ENCODE data around the gene SPATA45. TPM values are rescaled to one million over a fixed set of nuclear protein-coding genes. Genes with fewer than 3 reads are reported as not detected.

SPATA45 gene
- total and polyA plus RNA-seq, 2 of the 13 experiments (the other 11 are each of a cell fraction or from before 2014, with no cell fraction given) = 0.17 to 0.64 TPM

DNA sequence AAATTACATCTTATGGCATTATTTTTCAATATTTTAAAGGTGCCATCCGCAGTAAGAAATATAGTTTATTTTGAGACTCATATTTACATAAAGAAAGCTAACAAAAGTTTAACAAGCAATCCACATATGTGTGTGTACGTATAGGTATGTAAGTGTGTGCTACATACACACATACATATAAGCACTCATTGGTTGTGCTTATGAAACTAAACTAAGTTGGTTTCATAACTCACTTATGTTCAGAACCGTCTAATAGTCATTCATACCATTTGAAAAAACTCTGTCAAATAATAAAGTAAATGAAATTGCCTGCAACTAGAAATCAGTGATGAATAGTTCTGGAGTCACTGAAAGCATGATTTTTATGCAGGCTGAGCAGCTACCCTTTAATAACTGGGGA is 41.7 kb downstream of the SPATA45 start:
- ChIA-PET CTCF (ENCODE audit: low intra/inter-chr PET ratio, low total read pairs) (no interaction called here), POLR2A (interaction anchor here (1.8 kb wide), 1 partner anchor 52 kb away, joined by 6 read pairs; the partner anchor contains the start of gene FLVCR1)
- no peaks in the 10 kb centered on the region for H3K27me3 ChIP-seq (ENCODE audit: control insufficient read depth in 1 of 2, insufficient read depth in 2 of 2, low read length in 2 of 2)
- TF ChIP-seq ZNF605 (CRISPR knock-in tag; IDR thresholded peaks at IDR 0.05) (no peak), HHEX (CRISPR knock-in tag; IDR thresholded peaks at IDR 0.05) (no peak)
- TF ChIP-seq, protein P1, sequence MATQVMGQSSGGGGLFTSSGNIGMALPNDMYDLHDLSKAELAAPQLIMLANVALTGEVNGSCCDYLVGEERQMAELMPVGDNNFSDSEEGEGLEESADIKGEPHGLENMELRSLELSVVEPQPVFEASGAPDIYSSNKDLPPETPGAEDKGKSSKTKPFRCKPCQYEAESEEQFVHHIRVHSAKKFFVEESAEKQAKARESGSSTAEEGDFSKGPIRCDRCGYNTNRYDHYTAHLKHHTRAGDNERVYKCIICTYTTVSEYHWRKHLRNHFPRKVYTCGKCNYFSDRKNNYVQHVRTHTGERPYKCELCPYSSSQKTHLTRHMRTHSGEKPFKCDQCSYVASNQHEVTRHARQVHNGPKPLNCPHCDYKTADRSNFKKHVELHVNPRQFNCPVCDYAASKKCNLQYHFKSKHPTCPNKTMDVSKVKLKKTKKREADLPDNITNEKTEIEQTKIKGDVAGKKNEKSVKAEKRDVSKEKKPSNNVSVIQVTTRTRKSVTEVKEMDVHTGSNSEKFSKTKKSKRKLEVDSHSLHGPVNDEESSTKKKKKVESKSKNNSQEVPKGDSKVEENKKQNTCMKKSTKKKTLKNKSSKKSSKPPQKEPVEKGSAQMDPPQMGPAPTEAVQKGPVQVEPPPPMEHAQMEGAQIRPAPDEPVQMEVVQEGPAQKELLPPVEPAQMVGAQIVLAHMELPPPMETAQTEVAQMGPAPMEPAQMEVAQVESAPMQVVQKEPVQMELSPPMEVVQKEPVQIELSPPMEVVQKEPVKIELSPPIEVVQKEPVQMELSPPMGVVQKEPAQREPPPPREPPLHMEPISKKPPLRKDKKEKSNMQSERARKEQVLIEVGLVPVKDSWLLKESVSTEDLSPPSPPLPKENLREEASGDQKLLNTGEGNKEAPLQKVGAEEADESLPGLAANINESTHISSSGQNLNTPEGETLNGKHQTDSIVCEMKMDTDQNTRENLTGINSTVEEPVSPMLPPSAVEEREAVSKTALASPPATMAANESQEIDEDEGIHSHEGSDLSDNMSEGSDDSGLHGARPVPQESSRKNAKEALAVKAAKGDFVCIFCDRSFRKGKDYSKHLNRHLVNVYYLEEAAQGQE (IDR thresholded peaks at IDR 0.05; ENCODE audit: borderline replicate concordance in 1 of 2, low read depth in 1 of 2, low read length in 2 of 2) = no peak
- TF ChIP-seq, protein P2, sequence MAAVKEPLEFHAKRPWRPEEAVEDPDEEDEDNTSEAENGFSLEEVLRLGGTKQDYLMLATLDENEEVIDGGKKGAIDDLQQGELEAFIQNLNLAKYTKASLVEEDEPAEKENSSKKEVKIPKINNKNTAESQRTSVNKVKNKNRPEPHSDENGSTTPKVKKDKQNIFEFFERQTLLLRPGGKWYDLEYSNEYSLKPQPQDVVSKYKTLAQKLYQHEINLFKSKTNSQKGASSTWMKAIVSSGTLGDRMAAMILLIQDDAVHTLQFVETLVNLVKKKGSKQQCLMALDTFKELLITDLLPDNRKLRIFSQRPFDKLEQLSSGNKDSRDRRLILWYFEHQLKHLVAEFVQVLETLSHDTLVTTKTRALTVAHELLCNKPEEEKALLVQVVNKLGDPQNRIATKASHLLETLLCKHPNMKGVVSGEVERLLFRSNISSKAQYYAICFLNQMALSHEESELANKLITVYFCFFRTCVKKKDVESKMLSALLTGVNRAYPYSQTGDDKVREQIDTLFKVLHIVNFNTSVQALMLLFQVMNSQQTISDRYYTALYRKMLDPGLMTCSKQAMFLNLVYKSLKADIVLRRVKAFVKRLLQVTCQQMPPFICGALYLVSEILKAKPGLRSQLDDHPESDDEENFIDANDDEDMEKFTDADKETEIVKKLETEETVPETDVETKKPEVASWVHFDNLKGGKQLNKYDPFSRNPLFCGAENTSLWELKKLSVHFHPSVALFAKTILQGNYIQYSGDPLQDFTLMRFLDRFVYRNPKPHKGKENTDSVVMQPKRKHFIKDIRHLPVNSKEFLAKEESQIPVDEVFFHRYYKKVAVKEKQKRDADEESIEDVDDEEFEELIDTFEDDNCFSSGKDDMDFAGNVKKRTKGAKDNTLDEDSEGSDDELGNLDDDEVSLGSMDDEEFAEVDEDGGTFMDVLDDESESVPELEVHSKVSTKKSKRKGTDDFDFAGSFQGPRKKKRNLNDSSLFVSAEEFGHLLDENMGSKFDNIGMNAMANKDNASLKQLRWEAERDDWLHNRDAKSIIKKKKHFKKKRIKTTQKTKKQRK (IDR thresholded peaks at IDR 0.05; ENCODE audit: low read length) = no peak
- TF ChIP-seq, protein P3, sequence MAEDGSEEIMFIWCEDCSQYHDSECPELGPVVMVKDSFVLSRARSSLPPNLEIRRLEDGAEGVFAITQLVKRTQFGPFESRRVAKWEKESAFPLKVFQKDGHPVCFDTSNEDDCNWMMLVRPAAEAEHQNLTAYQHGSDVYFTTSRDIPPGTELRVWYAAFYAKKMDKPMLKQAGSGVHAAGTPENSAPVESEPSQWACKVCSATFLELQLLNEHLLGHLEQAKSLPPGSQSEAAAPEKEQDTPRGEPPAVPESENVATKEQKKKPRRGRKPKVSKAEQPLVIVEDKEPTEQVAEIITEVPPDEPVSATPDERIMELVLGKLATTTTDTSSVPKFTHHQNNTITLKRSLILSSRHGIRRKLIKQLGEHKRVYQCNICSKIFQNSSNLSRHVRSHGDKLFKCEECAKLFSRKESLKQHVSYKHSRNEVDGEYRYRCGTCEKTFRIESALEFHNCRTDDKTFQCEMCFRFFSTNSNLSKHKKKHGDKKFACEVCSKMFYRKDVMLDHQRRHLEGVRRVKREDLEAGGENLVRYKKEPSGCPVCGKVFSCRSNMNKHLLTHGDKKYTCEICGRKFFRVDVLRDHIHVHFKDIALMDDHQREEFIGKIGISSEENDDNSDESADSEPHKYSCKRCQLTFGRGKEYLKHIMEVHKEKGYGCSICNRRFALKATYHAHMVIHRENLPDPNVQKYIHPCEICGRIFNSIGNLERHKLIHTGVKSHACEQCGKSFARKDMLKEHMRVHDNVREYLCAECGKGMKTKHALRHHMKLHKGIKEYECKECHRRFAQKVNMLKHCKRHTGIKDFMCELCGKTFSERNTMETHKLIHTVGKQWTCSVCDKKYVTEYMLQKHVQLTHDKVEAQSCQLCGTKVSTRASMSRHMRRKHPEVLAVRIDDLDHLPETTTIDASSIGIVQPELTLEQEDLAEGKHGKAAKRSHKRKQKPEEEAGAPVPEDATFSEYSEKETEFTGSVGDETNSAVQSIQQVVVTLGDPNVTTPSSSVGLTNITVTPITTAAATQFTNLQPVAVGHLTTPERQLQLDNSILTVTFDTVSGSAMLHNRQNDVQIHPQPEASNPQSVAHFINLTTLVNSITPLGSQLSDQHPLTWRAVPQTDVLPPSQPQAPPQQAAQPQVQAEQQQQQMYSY (CRISPR knock-in tag; IDR thresholded peaks at IDR 0.05) = no peak
- TF ChIP-seq, protein P4, sequence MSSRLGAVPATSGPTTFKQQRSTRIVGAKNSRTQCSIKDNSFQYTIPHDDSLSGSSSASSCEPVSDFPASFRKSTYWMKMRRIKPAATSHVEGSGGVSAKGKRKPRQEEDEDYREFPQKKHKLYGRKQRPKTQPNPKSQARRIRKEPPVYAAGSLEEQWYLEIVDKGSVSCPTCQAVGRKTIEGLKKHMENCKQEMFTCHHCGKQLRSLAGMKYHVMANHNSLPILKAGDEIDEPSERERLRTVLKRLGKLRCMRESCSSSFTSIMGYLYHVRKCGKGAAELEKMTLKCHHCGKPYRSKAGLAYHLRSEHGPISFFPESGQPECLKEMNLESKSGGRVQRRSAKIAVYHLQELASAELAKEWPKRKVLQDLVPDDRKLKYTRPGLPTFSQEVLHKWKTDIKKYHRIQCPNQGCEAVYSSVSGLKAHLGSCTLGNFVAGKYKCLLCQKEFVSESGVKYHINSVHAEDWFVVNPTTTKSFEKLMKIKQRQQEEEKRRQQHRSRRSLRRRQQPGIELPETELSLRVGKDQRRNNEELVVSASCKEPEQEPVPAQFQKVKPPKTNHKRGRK (CRISPR knock-in tag; IDR thresholded peaks at IDR 0.05) = no peak
- TF ChIP-seq, protein P5, sequence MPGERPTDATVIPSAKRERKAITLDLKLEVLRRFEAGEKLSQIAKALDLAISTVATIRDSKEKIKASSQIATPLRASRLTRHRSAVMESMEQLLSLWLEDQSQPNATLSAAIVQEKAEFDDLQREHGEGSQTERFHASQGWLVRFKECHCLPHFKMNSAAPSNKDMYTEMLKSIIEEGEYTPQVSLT (CRISPR knock-in tag; IDR thresholded peaks at IDR 0.05; ENCODE audit: borderline replicate concordance, low read depth) = no peak
- intact Hi-C loops (cut with micrococcal nuclease; ENCODE audit: unreplicated experiment) (no loop called here), in situ Hi-C loops (cut with HindIII; ENCODE audit: extremely low pct_ligation_motif_present, low pct_unique_long_range_greater_than_20kb) (no loop called here)
- WGBS (ENCODE audit: low lambda C conversion rate) = 93% methylated on average over 3 of the region's 3 CpGs
- H3K36me3 ChIP-seq (replicated peaks in 1 of 2; ENCODE audit: control insufficient read depth in 1 of 2, insufficient read depth in 2 of 2, low read length in 2 of 2) = peaks cover 1 to 10% of the 10 kb centered on the region in 2 experiments; a peak in 2 of 5 replicates
- no peaks in the 10 kb centered on the region for H4K20me1 ChIP-seq (ENCODE audit: insufficient read depth, low read length)
- BruUV-seq (replicated peaks) = no TSS peak
- H2AFZ ChIP-seq (ENCODE audit: low read length) = no peak overlapping the region
- ATAC-seq = no peak
- no peaks in the 10 kb centered on the region for H3K79me2 ChIP-seq (ENCODE audit: insufficient read depth, low read length)
- no peaks in the 10 kb centered on the region for H3K4me1 ChIP-seq (ENCODE audit: insufficient read depth, low read length)
- no peak for FAIRE-seq
- H3K4me2 ChIP-seq (ENCODE audit: low read depth, low read length) = no peak overlapping the region
- no peak overlapping the region for H3K9ac ChIP-seq (ENCODE audit: insufficient read depth, low read depth, low read length)
- H3K9me3 ChIP-seq (ENCODE audit: low read length) = no peaks in the 10 kb centered on the region
- H3K4me3 ChIP-seq (replicated peaks in 1 of 3; ENCODE audit: insufficient read depth in 1 of 3, low read depth in 2 of 3, low read length in 3 of 3) = no peak overlapping the region
- DNase-seq (ENCODE audit: low spot score) = no peak
- no peak overlapping the region for H3K27ac ChIP-seq (ENCODE audit: extremely low read length, insufficient read depth, low read length)

Data from HepG2 (cell line).